Measurements from ENCODE around the gene FPGS. TPM values are rescaled to one million over a fixed set of nuclear protein-coding genes. Genes with fewer than 3 reads are reported as not detected.

Gene FPGS
- polyA plus RNA-seq, 1 of the 3 experiments (the other 2 are of a cell fraction) = 82.7 TPM

- POLR2A ChIA-PET = interaction anchor here (0.7 to 1.8 kb wide), 4 partner anchors 12 to 25 kb away, joined by 3 to 7 read pairs (median 3); no protein-coding TSS in a partner anchor
These were observed 47.3 kb upstream of the FPGS start for GRCh38 chr9:127755061-127756060.

More at GRCh38 chr9:127755061-127756060, 47.3 kb upstream of the FPGS start:
- Histone ChIP-seq H3K9me2 (no peaks in the 10 kb centered on the region), H3K4me2 (no peak overlapping the region), H3K27ac (ENCODE audit: low read depth in 2 of 2, low read length in 1 of 2) (peak overlapping the region in 1 of 2 experiments; percentile 72; a peak in 2 of 4 replicates), H3K4me3 (ENCODE audit: low read depth in 2 of 2, low read length in 1 of 2) (peak overlapping the region in 1 of 2 experiments; percentile 54; a peak in 2 of 4 replicates), H3K27me3 (ENCODE audit: insufficient read depth) (peaks cover 20% of the 10 kb centered on the region), H3K9ac (no peak overlapping the region), H3K79me2 (ENCODE audit: insufficient read depth) (no peaks in the 10 kb centered on the region), H3K36me3 (replicated peaks in 1 of 2; ENCODE audit: control insufficient read depth in 1 of 2, insufficient read depth in 2 of 2, low read length in 1 of 2) (no peaks in the 10 kb centered on the region), H3K9me3 (no peaks in the 10 kb centered on the region), H3F3A (replicated peaks; ENCODE audit: insufficient read depth) (no peaks in the 10 kb centered on the region), H3K4me1 (ENCODE audit: control insufficient read depth in 1 of 2, insufficient read depth in 2 of 2, low read depth in 1 of 2, low read length in 1 of 2) (peaks cover 0 to 20% of the 10 kb centered on the region in 2 experiments; a peak in 1 of 4 replicates), H2AFZ (ENCODE audit: low read depth) (no peak overlapping the region), H4K20me1 (ENCODE audit: insufficient read depth) (no peaks in the 10 kb centered on the region)
- CTCF ChIA-PET = interaction anchor here (0.8 to 3.8 kb wide), 9 partner anchors 8 to 166 kb away, joined by 3 to 23 read pairs (median 4); partner anchors contain the start of genes CDK9 and TOR2A
- WGBS (ENCODE audit: low lambda C conversion rate) = 40% methylated on average over 17 of the region's 61 CpGs
- DNase-seq = peak; percentile 97
- no peak for TF ChIP-seq GATA2 (CRISPR knock-in tag; IDR thresholded peaks at IDR 0.05)
- no peak for TF ChIP-seq PBX3 (IDR thresholded peaks at IDR 0.05)
- no peak for TF ChIP-seq MXI1 (IDR thresholded peaks at IDR 0.05; ENCODE audit: low read depth, low read length)
- TF ChIP-seq RCOR1 (IDR thresholded peaks at IDR 0.05; ENCODE audit: low read length) = no peak
- no peak for TF ChIP-seq FOSL2 (IDR thresholded peaks at IDR 0.05; ENCODE audit: borderline replicate concordance, low read depth)
- TF ChIP-seq MAX (IDR thresholded peaks at IDR 0.05; ENCODE audit: low read depth) = no peak
- no peak for TF ChIP-seq CTCF (IDR thresholded peaks at IDR 0.05)
